ENCODE results near the gene SPNS2.

Gene SPNS2

GRCh38 chr17:4504188-4504587 lies 5.5 kb downstream of the SPNS2 start:
- DNase-seq = no peak

- no peak for DNase-seq
Observed at GRCh38 chr17:4505187-4505586, 6.5 kb downstream of the SPNS2 start.

GRCh38 chr17:4506175-4506813 lies 7.6 kb downstream of the SPNS2 start:
- no peak for DNase-seq

- DNase-seq = no peak
Observed at GRCh38 chr17:4506892-4507291, 8.2 kb downstream of the SPNS2 start.

GRCh38 chr17:4507361-4508111 lies 8.9 kb downstream of the SPNS2 start:
- no peak for DNase-seq

- no peak for DNase-seq
Observed at GRCh38 chr17:4508207-4508606, 9.5 kb downstream of the SPNS2 start.

GRCh38 chr17:4509401-4509800 lies 10.7 kb downstream of the SPNS2 start:
- DNase-seq = no peak

- no peak for DNase-seq
Observed at GRCh38 chr17:4509923-4510617, 11.4 kb downstream of the SPNS2 start.

- DNase-seq = no peak
Observed at GRCh38 chr17:4510618-4510941, 11.9 kb downstream of the SPNS2 start.

- DNase-seq = no peak
Observed at GRCh38 chr17:4511199-4511932, 12.7 kb downstream of the SPNS2 start.

- no peak for DNase-seq
Observed at GRCh38 chr17:4512156-4513112, 13.8 kb downstream of the SPNS2 start.

GRCh38 chr17:4513113-4514032 lies 14.7 kb downstream of the SPNS2 start:
- no peak for DNase-seq

GRCh38 chr17:4514206-4514605 lies 15.5 kb downstream of the SPNS2 start:
- no peak for DNase-seq

- DNase-seq = no peak
Observed at GRCh38 chr17:4514779-4515178, 16.1 kb downstream of the SPNS2 start.

GRCh38 chr17:4515501-4515900 lies 16.8 kb downstream of the SPNS2 start:
- DNase-seq = no peak

GRCh38 chr17:4516735-4517134 lies 18.1 kb downstream of the SPNS2 start:
- DNase-seq = no peak

GRCh38 chr17:4518901-4519300 lies 20.2 kb downstream of the SPNS2 start:
- DNase-seq = no peak

- no peak for DNase-seq
Observed at GRCh38 chr17:4519361-4519788, 20.7 kb downstream of the SPNS2 start.

GRCh38 chr17:4520060-4520893 lies 21.6 kb downstream of the SPNS2 start:
- DNase-seq = no peak

Data from SIG-M5 (cell line).